K562 (cell line): Measurements from ENCODE around the gene FAM234A. TPM values are rescaled to one million over a fixed set of nuclear protein-coding genes. Genes with fewer than 3 reads are reported as not detected.

Experiments used
- ATAC-seq: fragments of 200-7000 bp; cut with Tn5 transposase; 3 replicates; pipeline ENCODE4 v1.9.1; 2020; ENCODE audit warnings: moderate library complexity
- BruUV-seq: library from RNA; stranded (reverse); fragments of 400-500 nt; replicated peaks from 2 replicates; lab custom pipeline; 2021; lab: Mats Ljungman, UMichigan
- CTCF ChIA-PET: fragments of 300-600 bp; formaldehyde crosslinking; extraction: SDS; loops from one replicate; lab custom pipeline; 2021; ENCODE audit warnings: low intra/inter-chr PET ratio; lab: Yijun Ruan, JAX
- POLR2A ChIA-PET: fragments of 300-600, 350-650 bp; sonication (Branson Sonifier 250); formaldehyde crosslinking; extraction: SDS; loops from one replicate; lab custom pipeline; 2021; ENCODE audit warnings: antibody characterized with exemption, inconsistent platforms; lab: Yijun Ruan, JAX
- DNase-seq, 4 experiments: peaks; one replicate each; pipeline versions ENCODE4 v3.0.0 to v3.0.0-alpha.2; 2011 to 2018; ENCODE audit warnings: low spot score in 3 of 4, mixed read lengths in 3 of 4; ENCODE audit errors: extremely low read depth in 1 of 4
- FAIRE-seq: peaks from 2 replicates; lab custom pipeline; 2011; peaks lifted over from hg19 to GRCh38; lab: Jason Lieb, UNC
- H2AFZ ChIP-seq: 2 replicates; pipeline ENCODE4 v1.6.0; 2011; ENCODE audit warnings: low read depth, low read length, control low read depth, inconsistent platforms
- H3K27ac ChIP-seq: fragments of 200-600 bp; 3 replicates; pipeline ENCODE4 v1.8.0; 2011; ENCODE audit warnings: low read depth, mild to moderate bottlenecking, control low read depth, inconsistent platforms, low read length, moderate library complexity, mixed read lengths; ENCODE audit errors: extremely low read depth
- H3K27me3 ChIP-seq, 2 experiments: fragments of 300-600 bp in 1 of 2; 2 replicates in 1 of 2; 3 replicates in 1 of 2; pipeline versions ENCODE4 v1.6.0 to v1.8.0; 2011; ENCODE audit warnings: inconsistent platforms in 2 of 2, low read length in 2 of 2, mild to moderate bottlenecking in 1 of 2, mixed read lengths in 1 of 2, moderate library complexity in 1 of 2; ENCODE audit not compliant: control insufficient read depth in 2 of 2, insufficient read depth in 2 of 2
- H3K36me3 ChIP-seq: fragments of 300-600 bp; 3 replicates; pipeline ENCODE4 v1.8.0; 2011; ENCODE audit warnings: mild to moderate bottlenecking, low read length, inconsistent platforms; ENCODE audit not compliant: control insufficient read depth, insufficient read depth
- H3K4me1 ChIP-seq, 2 experiments: fragments of 200-600 bp in 1 of 2; replicated peaks in 1 of 2; 2 replicates in 1 of 2; 3 replicates in 1 of 2; pipeline versions ENCODE4 v1.5.1 to v1.8.0; 2011; ENCODE audit warnings: inconsistent platforms in 2 of 2, low read length in 2 of 2, mild to moderate bottlenecking in 1 of 2, mixed read lengths in 1 of 2, moderate library complexity in 1 of 2; ENCODE audit not compliant: control insufficient read depth in 2 of 2, insufficient read depth in 2 of 2
- H3K4me2 ChIP-seq: 2 replicates; pipeline ENCODE4 v1.6.1; 2011; ENCODE audit warnings: low read length, control low read depth, inconsistent platforms, mixed read lengths; ENCODE audit not compliant: insufficient read depth
- H3K4me3 ChIP-seq: fragments of 200-600 bp; sonication (generic), shearing (Covaris generic); 2 replicates; pipeline ENCODE4 v1.5.1; 2016; ENCODE audit warnings: control low read depth, inconsistent platforms
- H3K79me2 ChIP-seq: fragments of 200-600 bp; 3 replicates; pipeline ENCODE4 v1.8.0; 2011; ENCODE audit warnings: low read length, inconsistent platforms; ENCODE audit not compliant: control insufficient read depth, insufficient read depth
- H3K9ac ChIP-seq, 2 experiments: 2 replicates each; pipeline versions ENCODE4 v1.6.0 to v1.6.1; 2011; ENCODE audit warnings: low read depth in 2 of 2, low read length in 2 of 2, control low read depth in 1 of 2, inconsistent platforms in 1 of 2, mild to moderate bottlenecking in 1 of 2, mixed read lengths in 1 of 2; ENCODE audit not compliant: insufficient read depth in 1 of 2
- H3K9me1 ChIP-seq: one replicate; pipeline ENCODE4 v1.6.0; 2011; ENCODE audit warnings: inconsistent platforms, mild to moderate bottlenecking, low read length, moderate library complexity; ENCODE audit not compliant: control insufficient read depth, insufficient read depth
- H3K9me3 ChIP-seq: replicated peaks from 2 replicates; pipeline ENCODE4 v1.5.1; 2011; ENCODE audit warnings: low read depth, low read length, inconsistent platforms; ENCODE audit not compliant: control insufficient read depth, insufficient read depth
- H4K20me1 ChIP-seq: replicated peaks from 2 replicates; pipeline ENCODE4 v1.6.1; 2011; ENCODE audit warnings: low read length, inconsistent platforms, mixed read lengths; ENCODE audit not compliant: control insufficient read depth, insufficient read depth
- ARID4B ChIP-seq: sonication (generic); formaldehyde crosslinking; IDR thresholded peaks from 2 replicates; pipeline ENCODE4 v1.8.0; 2022; ENCODE audit warnings: mild to moderate bottlenecking, missing genetic modification reagents
- E2F6 ChIP-seq, 2 experiments: IDR thresholded peaks; 2 replicates each; pipeline ENCODE4 v1.6.1; 2011; ENCODE audit warnings: borderline replicate concordance in 1 of 2, control low read depth in 1 of 2, low read depth in 1 of 2, low read length in 1 of 2, mild to moderate bottlenecking in 1 of 2, mixed read lengths in 1 of 2, moderate library complexity in 1 of 2; ENCODE audit not compliant: insufficient read depth in 1 of 2, insufficient read length in 1 of 2, poor library complexity in 1 of 2, severe bottlenecking in 1 of 2; ENCODE audit errors: extremely low read depth in 1 of 2
- PTTG1 ChIP-seq: fragments of 450-650 bp; IDR thresholded peaks from 2 replicates; pipeline ENCODE4 v1.6.1; 2016; ENCODE audit warnings: low read depth, mild to moderate bottlenecking, missing genetic modification characterization, missing compliant biosample characterization
- ZNF717 ChIP-seq: fragments of 250-450 bp; sonication (Bioruptor Pico); IDR thresholded peaks from 2 replicates; pipeline ENCODE4 v1.5.0; 2021
- WGBS: fragments of 100-300 bp; shearing (Covaris generic); methylation state at CpG from one replicate; pipeline ENCODE4 v1.1.6; 2016; ENCODE audit warnings: low coverage, mixed read lengths; ENCODE audit not compliant: insufficient coverage; ENCODE audit errors: missing lambda C conversion rate; 5-methylcytosine and 5-hydroxymethylcytosine counted together
- in situ Hi-C: fragments of 300-500 bp; cut with MboI; formaldehyde crosslinking; loops from 4 replicates; pipeline ENCODE4 v1.15.0; 2018; ENCODE audit warnings: inconsistent platforms, mixed read lengths
- intact Hi-C: fragments of 100-400 bp; cut with micrococcal nuclease; formaldehyde crosslinking; loops from 2 replicates; pipeline ENCODE4 v1.14.2; 2022
- polyA plus RNA-seq, 8 experiments: library from polyadenylated mRNA; depleted of rRNA in 4 of 8; stranded (reverse) in 5 of 8; unstranded in 3 of 8; fragments of >200 nt; fragmentation: Nextera tagmentation in 2 of 8; fragmentation: Illumina TruSeq in 1 of 8; extraction: Ambion mirVana in 2 of 8; extraction: Trizol in 1 of 8; gene quantifications; 2 replicates each; pipeline versions ENCODE4 v1.2.1 to v1.2.3, GENCODE V29; 2011 to 2014; ENCODE audit warnings: inconsistent platforms in 1 of 8, missing spikeins in 1 of 8
- total RNA-seq, 7 experiments: library from RNA; depleted of rRNA in 6 of 7; stranded (reverse); fragments of >200 nt in 6 of 7; fragmentation: Illumina TruSeq in 2 of 7; extraction: Trizol in 2 of 7; gene quantifications; 2 replicates each; pipeline versions ENCODE4 v1.2.1 to v1.2.3, GENCODE V29; 2011 to 2021; ENCODE audit warnings: low replicate concordance in 1 of 7

The FAM234A gene
- total and polyA plus RNA-seq, 9 of the 15 experiments (the other 6 are each of a cell fraction or from before 2014, with no cell fraction given): 1.0 to 47.9 (median 15.0) TPM

- no peak for TF ChIP-seq E2F6 (IDR thresholded peaks at IDR 0.05; ENCODE audit: borderline replicate concordance in 1 of 2, extremely low read depth in 1 of 2, insufficient read depth in 1 of 2, insufficient read length in 1 of 2, low read depth in 1 of 2, low read length in 1 of 2, poor library complexity in 1 of 2, severe bottlenecking in 1 of 2)
- TF ChIP-seq ZNF717: no peak
- no peak for TF ChIP-seq PTTG1 (tag)
- TF ChIP-seq, all 486 proteins: peak for 0
These were observed 41.2 kb upstream of the FAM234A start (continued) for GRCh38 chr16:193441-193840.

GRCh38 chr16:194516-194915, 40.1 kb upstream of the FAM234A start:
- CTCF ChIA-PET: no interaction called here
- peaks cover 96% of the 10 kb centered on the region for H3K36me3 ChIP-seq

More at GRCh38 chr16:194516-194915, 40.1 kb upstream of the FAM234A start:
- intact Hi-C loops: no loop called here
- ATAC-seq (no peak), FAIRE-seq (no peak), DNase-seq (no peak)
- Histone ChIP-seq H3K27me3 (no peaks in the 10 kb centered on the region), H3K79me2 (no peaks in the 10 kb centered on the region; the same call in 2 of the 3 replicates), H2AFZ (no peak overlapping the region), H3K4me1 (peaks cover 0 to 4% of the 10 kb centered on the region in 2 experiments; a peak in 2 of 5 replicates), H3K9me1 (no peaks in the 10 kb centered on the region), H3K4me3 (no peak overlapping the region), H3K9me3 (no peaks in the 10 kb centered on the region), H3K4me2 (no peak overlapping the region), H3K27ac (no peak overlapping the region), H4K20me1 (no peaks in the 10 kb centered on the region), H3K9ac (no peak overlapping the region)
- TF ChIP-seq ARID4B (CRISPR knock-in tag): no peak
- WGBS: 87% methylated on average over 6 of the region's 6 CpGs
- BruUV-seq: no TSS peak
- POLR2A ChIA-PET: interaction anchor here (1.1 to 2.1 kb wide), 2 partner anchors 11 to 12 kb away, joined by 5 to 6 read pairs; no protein-coding TSS in a partner anchor
- in situ Hi-C loops: no loop called here
